HepG2 (cell line): ENCODE measurements around the gene TALDO1. TPM values are rescaled to one million over a fixed set of nuclear protein-coding genes. Genes with fewer than 3 reads are reported as not detected.

ENCODE experiments used
- BCL6 ChIP-seq: IDR thresholded peaks from 2 replicates; pipeline ENCODE4 v1.6.1; 2016; ENCODE audit warnings: missing genetic modification reagents, missing compliant biosample characterization
- GATAD1 ChIP-seq: IDR thresholded peaks from 2 replicates; pipeline ENCODE4 v1.6.1; 2016; ENCODE audit warnings: missing genetic modification reagents, missing compliant biosample characterization
- HDAC1 ChIP-seq: sonication (generic); formaldehyde crosslinking; IDR thresholded peaks from 2 replicates; pipeline ENCODE4 v1.5.1; 2020; ENCODE audit warnings: mild to moderate bottlenecking, missing genetic modification reagents
- HMGXB4 ChIP-seq, 2 experiments: sonication (generic) in 1 of 2; formaldehyde crosslinking in 1 of 2; IDR thresholded peaks; 2 replicates each; pipeline versions ENCODE4 v1.4.0 to v1.6.1; 2018 to 2020; ENCODE audit warnings: missing genetic modification reagents in 2 of 2, borderline replicate concordance in 1 of 2, low read depth in 1 of 2, mild to moderate bottlenecking in 1 of 2, missing biosample characterization in 1 of 2
- IRF1 ChIP-seq: sonication (generic); formaldehyde crosslinking; IDR thresholded peaks from 2 replicates; pipeline ENCODE4 v1.4.0; 2020; ENCODE audit warnings: low read depth, mild to moderate bottlenecking, missing genetic modification reagents
- JARID2 ChIP-seq: sonication (generic); formaldehyde crosslinking; IDR thresholded peaks from 2 replicates; pipeline ENCODE4 v1.8.1; 2023; ENCODE audit warnings: missing genetic modification reagents, inconsistent platforms; ENCODE audit not compliant: insufficient replicate concordance
- MLLT10 ChIP-seq: sonication (generic); formaldehyde crosslinking; IDR thresholded peaks from 2 replicates; pipeline ENCODE4 v1.4.0; 2020; ENCODE audit warnings: missing genetic modification reagents
- POLR2A ChIP-seq, 2 experiments: IDR thresholded peaks; 2 replicates each; pipeline ENCODE4 v1.6.1; 2011; ENCODE audit warnings: low read depth in 2 of 2, low read length in 2 of 2, mild to moderate bottlenecking in 1 of 2, moderate library complexity in 1 of 2; ENCODE audit not compliant: insufficient read depth in 1 of 2
- SALL1 ChIP-seq: sonication (generic); formaldehyde crosslinking; IDR thresholded peaks from 2 replicates; pipeline ENCODE4 v1.8.0; 2022; ENCODE audit warnings: mild to moderate bottlenecking, missing genetic modification reagents
- SNAI1 ChIP-seq: sonication (generic); formaldehyde crosslinking; IDR thresholded peaks from 2 replicates; pipeline ENCODE4 v1.5.0; 2020; ENCODE audit warnings: mild to moderate bottlenecking, missing genetic modification reagents, borderline replicate concordance
- TFDP2 ChIP-seq: sonication (generic); formaldehyde crosslinking; IDR thresholded peaks from 2 replicates; pipeline ENCODE4 v1.4.0; 2020; ENCODE audit warnings: missing genetic modification reagents
- ZNF12 ChIP-seq: sonication (generic); formaldehyde crosslinking; IDR thresholded peaks from 2 replicates; pipeline ENCODE4 v1.5.0; 2020; ENCODE audit warnings: missing genetic modification reagents
- ZNF550 ChIP-seq: sonication (generic); formaldehyde crosslinking; IDR thresholded peaks from 2 replicates; pipeline ENCODE4 v1.4.0; 2020; ENCODE audit warnings: mild to moderate bottlenecking, missing genetic modification reagents, borderline replicate concordance
- ZNF724P ChIP-seq: sonication (generic); formaldehyde crosslinking; IDR thresholded peaks from 2 replicates; pipeline ENCODE4 v1.8.0; 2022; ENCODE audit warnings: missing genetic modification reagents, borderline replicate concordance
- ZNF780A ChIP-seq: sonication (generic); formaldehyde crosslinking; IDR thresholded peaks from 2 replicates; pipeline ENCODE4 v1.8.0; 2022; ENCODE audit warnings: mild to moderate bottlenecking, missing genetic modification reagents, moderate library complexity
- ZNF790 ChIP-seq: sonication (generic); formaldehyde crosslinking; IDR thresholded peaks from 2 replicates; pipeline ENCODE4 v1.8.0; 2022; ENCODE audit warnings: missing genetic modification reagents, mild to moderate bottlenecking, borderline replicate concordance
- polyA plus RNA-seq, 8 experiments: library from polyadenylated mRNA; depleted of rRNA in 3 of 8; stranded (reverse) in 7 of 8; unstranded in 1 of 8; fragments of >200 nt; fragmentation: Illumina TruSeq in 4 of 8; extraction: Trizol in 4 of 8; gene quantifications; 2 replicates each; pipeline versions ENCODE4 v1.2.1 to v1.2.3, GENCODE V29; 2011 to 2016; ENCODE audit warnings: low read depth in 4 of 8, missing spikeins in 1 of 8, mixed read lengths in 1 of 8; ENCODE audit not compliant: insufficient read depth in 1 of 8
- total RNA-seq, 5 experiments: library from RNA; depleted of rRNA; stranded (reverse); fragments of >200 nt; fragmentation: Illumina TruSeq; extraction: Trizol; gene quantifications; 2 replicates each; pipeline ENCODE4 v1.2.3, GENCODE V29; 2016; ENCODE audit warnings: low read depth in 1 of 5
- TF ChIP-seq, protein P1 (sequence below): sonication (generic); formaldehyde crosslinking; IDR thresholded peaks from 2 replicates; pipeline ENCODE4 v1.5.0; 2020; ENCODE audit warnings: mild to moderate bottlenecking, missing genetic modification reagents
- TF ChIP-seq, protein P2 (sequence below): sonication (generic); formaldehyde crosslinking; IDR thresholded peaks from 2 replicates; pipeline ENCODE4 v1.4.0; 2020; ENCODE audit warnings: mild to moderate bottlenecking, missing genetic modification reagents

Gene TALDO1
- total and polyA plus RNA-seq, 2 of the 13 experiments (the other 11 are each of a cell fraction or from before 2014, with no cell fraction given), result 107 to 240 TPM

DNA sequence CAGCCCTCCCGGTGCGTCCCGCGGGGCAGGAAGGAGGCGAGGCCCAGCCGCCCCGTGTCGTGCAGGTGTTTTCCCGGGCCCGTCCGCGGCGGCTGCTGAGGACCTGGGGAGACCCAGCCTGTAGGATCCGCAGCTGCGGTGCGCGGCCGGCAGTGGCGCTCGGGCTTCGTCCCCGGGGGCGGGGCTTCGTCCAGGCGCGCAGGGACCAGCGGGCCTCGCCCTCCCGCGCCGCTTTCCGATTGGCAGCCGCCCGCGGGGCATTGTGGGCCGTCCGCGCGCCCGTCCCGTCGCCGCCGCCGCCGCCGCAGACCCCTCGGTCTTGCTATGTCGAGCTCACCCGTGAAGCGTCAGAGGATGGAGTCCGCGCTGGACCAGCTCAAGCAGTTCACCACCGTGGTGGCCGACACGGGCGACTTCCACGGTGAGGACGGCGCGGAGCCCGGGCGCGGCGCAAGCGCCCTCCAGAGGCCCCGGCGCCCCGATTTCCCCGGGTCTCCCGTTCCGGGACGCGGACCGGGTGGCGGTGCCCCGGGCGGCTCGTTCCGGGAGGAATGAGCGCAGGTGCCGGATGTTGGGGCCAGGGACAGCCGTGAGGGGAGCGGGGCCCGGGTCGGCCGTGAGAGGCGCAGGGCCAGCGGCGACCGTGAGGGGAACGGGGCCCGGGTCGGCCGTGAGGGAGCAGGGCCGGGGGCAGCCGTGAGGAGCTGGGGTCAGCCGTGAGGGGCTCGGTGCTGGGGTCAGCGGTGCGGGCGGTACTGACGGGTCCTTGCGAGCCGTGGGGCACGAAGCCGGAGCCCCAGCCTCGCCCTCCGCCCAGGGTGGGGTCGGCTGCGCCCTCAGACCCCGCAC is at the start of gene TALDO1 (continued):
- TF ChIP-seq TFDP2, result peak; percentile 90
- TF ChIP-seq, protein P1, sequence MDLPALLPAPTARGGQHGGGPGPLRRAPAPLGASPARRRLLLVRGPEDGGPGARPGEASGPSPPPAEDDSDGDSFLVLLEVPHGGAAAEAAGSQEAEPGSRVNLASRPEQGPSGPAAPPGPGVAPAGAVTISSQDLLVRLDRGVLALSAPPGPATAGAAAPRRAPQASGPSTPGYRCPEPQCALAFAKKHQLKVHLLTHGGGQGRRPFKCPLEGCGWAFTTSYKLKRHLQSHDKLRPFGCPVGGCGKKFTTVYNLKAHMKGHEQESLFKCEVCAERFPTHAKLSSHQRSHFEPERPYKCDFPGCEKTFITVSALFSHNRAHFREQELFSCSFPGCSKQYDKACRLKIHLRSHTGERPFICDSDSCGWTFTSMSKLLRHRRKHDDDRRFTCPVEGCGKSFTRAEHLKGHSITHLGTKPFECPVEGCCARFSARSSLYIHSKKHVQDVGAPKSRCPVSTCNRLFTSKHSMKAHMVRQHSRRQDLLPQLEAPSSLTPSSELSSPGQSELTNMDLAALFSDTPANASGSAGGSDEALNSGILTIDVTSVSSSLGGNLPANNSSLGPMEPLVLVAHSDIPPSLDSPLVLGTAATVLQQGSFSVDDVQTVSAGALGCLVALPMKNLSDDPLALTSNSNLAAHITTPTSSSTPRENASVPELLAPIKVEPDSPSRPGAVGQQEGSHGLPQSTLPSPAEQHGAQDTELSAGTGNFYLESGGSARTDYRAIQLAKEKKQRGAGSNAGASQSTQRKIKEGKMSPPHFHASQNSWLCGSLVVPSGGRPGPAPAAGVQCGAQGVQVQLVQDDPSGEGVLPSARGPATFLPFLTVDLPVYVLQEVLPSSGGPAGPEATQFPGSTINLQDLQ (CRISPR knock-in tag), result peak; percentile 49; the same call in 1 of the 2 replicates
- no peak for TF ChIP-seq JARID2
- TF ChIP-seq BCL6 (CRISPR knock-in tag), result no peak
- TF ChIP-seq IRF1 (CRISPR knock-in tag), result no peak
- peak; percentile 78 for TF ChIP-seq HDAC1 (CRISPR knock-in tag)
- TF ChIP-seq ZNF780A (CRISPR knock-in tag), result no peak; the same call in 1 of the 2 replicates
- TF ChIP-seq GATAD1, result peak; percentile 67
- TF ChIP-seq SALL1 (CRISPR knock-in tag), result no peak; the same call in 1 of the 2 replicates
- TF ChIP-seq ZNF550 (CRISPR knock-in tag), result peak; percentile 79; the same call in 1 of the 2 replicates
- TF ChIP-seq HMGXB4 (CRISPR knock-in tag; IDR thresholded peaks at IDR 0.05; ENCODE audit: borderline replicate concordance in 1 of 2, low read depth in 1 of 2), result peak; percentile 57 to 92; a peak in 3 of 4 replicates
- TF ChIP-seq POLR2A (IDR thresholded peaks at IDR 0.05; ENCODE audit: insufficient read depth in 1 of 2, low read depth in 2 of 2, low read length in 2 of 2), result peak; percentile 33 to 82; a peak in 2 of 4 replicates
- TF ChIP-seq MLLT10 (CRISPR knock-in tag), result no peak
- TF ChIP-seq SNAI1 (CRISPR knock-in tag), result no peak
- TF ChIP-seq, protein P2, sequence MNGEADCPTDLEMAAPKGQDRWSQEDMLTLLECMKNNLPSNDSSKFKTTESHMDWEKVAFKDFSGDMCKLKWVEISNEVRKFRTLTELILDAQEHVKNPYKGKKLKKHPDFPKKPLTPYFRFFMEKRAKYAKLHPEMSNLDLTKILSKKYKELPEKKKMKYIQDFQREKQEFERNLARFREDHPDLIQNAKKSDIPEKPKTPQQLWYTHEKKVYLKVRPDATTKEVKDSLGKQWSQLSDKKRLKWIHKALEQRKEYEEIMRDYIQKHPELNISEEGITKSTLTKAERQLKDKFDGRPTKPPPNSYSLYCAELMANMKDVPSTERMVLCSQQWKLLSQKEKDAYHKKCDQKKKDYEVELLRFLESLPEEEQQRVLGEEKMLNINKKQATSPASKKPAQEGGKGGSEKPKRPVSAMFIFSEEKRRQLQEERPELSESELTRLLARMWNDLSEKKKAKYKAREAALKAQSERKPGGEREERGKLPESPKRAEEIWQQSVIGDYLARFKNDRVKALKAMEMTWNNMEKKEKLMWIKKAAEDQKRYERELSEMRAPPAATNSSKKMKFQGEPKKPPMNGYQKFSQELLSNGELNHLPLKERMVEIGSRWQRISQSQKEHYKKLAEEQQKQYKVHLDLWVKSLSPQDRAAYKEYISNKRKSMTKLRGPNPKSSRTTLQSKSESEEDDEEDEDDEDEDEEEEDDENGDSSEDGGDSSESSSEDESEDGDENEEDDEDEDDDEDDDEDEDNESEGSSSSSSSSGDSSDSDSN (CRISPR knock-in tag), result peak; percentile 78
- peak; percentile 38; the same call in 1 of the 2 replicates for TF ChIP-seq ZNF790 (CRISPR knock-in tag)
- TF ChIP-seq ZNF724P (CRISPR knock-in tag), result peak; percentile 73
- 0 out of 2 replicates have a peak, but pooled peaks have one; percentile 16 for TF ChIP-seq ZNF12 (CRISPR knock-in tag)
